ENCODE measurements around the gene PTPA.
A peak's percentile ranks its signal among the peaks of the same experiment; 100 is the strongest.
"Not testable (repeated sequence)": the region's sequence is repeated elsewhere in the genome, so short reads cannot be mapped to it uniquely, and the experiment has no call there.

PTPA gene

DNA sequence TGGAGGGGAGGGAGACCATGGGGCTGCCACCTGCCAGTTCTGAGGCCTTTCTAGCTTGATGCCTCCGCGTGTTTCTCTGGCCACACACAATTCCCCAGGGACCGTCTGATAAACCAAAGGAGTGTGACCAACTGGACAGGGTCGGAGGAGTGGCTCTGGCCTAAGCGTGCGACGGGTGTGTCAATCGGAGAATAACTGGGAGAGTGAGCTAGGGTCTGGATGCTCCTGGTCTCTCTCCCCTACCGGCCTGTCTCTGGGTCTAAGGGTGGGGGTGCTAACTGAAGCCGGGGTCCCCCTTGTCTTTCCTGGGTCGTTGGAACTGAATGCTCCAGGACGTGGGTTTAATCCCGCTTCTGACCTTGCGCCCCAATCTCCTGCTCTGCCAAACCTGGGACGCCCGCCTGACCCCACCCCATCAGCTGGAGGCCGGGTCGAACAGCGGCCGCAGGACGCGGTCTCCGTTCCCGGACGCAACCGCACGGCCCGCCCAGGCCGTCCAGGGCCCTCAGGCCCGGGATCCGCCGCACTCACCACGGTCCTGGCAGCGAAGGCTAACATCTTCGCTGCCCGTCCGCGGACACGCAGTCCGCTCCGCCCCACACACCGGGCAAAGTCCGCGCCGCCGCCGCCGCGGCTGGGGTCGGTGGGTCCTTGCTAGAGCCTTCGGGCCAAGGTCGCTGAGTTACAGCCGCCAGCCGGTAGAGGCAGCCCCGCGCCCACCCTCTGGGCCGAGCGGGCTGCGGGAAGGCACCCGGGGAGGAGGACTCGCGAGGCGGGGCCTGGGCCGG is 1.1 kb upstream of the PTPA start:
- DNase-seq: no peak

GRCh38 chr9:129111528-129112151 is 425 bp downstream of the PTPA start:
- peak; percentile 26 for DNase-seq

- not testable (repeated sequence) for DNase-seq
Measured at GRCh38 chr9:129112526-129112925, 1.3 kb downstream of the PTPA start.

GRCh38 chr9:129113645-129114304 is 2.6 kb downstream of the PTPA start:
- no peak for DNase-seq

DNA sequence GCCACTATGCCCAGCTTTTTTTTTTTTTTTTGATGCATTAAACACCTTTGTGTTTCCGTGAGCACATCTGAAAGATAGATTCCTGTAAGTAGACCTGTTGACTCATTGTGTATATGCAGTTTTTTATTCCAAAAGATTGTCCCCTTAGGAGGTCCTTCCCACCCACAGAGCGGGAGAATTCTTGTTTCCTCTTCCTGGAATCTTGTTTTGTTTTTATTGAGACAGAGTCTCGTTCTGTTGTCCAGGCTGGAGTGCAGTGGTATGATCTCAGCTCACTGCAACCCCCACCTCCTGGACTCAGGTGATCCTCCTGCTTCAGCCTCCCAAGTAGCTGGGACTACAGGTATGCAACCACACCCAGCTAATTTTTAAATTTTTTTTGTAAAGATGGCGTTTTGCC is 7.6 kb downstream of the PTPA start:
- DNase-seq: no peak

GRCh38 chr9:129121483-129121882 is 10.3 kb downstream of the PTPA start:
- DNase-seq: no peak

- no peak for DNase-seq
Measured at GRCh38 chr9:129122133-129122532, 10.9 kb downstream of the PTPA start.

DNA sequence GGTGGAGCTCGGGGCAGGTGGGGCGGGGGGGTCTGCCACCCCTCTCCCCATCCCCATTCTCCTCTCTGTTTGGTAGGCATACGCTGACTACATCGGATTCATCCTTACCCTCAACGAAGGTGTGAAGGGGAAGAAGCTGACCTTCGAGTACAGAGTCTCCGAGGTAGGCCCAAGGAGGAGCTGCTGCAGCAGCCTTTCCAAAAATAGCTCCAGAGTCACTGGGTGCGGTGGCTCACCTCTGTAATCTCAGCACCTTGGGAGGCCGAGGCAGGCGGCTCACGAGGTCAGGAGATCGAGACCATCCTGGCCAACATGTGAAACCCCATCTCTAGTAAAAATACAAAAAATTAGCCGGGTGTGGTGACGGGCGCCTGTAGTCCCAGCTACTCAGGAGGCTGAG is 11.8 kb downstream of the PTPA start:
- DNase-seq: not testable (repeated sequence)

- no peak for DNase-seq
Measured at GRCh38 chr9:129124506-129125069, 13.4 kb downstream of the PTPA start.

DNA sequence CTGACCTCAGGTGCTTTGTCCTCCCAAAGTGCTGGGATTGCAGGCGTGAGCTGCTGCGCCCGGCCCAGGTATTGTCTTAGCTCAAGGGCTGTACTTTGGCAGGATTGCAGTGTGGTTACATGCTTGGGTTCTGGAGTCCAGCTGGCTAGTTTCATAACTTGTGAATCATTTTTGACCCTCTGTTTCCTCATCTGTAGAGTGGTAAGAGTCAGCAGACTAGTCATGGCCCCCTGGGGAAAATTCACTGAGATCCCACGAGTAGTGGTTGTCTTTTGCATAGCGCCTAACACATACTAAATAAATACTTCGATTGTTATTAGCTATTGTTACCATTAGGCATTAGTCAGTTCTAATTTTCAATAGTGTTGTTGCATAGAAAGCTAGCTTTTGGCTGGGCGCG is 14.3 kb downstream of the PTPA start:
- no peak for DNase-seq

- DNase-seq: no peak
Measured at GRCh38 chr9:129126749-129127618, 15.8 kb downstream of the PTPA start.

DNA sequence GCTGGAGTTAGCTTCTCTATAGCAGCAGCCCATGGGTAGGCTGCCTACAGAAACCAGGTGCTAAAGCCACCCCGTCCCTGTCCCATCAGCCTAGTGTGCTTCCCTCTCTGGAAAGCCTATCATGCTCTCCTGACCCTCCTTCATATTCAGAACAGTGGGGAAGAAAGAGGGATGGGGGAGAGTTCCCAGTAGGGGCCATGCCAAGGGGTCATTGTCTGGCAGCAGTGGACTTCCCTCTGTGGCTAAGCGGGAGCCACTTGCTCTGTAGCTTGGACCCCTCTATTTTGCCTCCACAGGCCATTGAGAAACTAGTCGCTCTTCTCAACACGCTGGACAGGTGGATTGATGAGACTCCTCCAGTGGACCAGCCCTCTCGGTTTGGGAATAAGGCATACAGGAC is 17.5 kb downstream of the PTPA start:
- DNase-seq: no peak

GRCh38 chr9:129130271-129130670 is 19.1 kb downstream of the PTPA start:
- not testable (repeated sequence) for DNase-seq

DNA sequence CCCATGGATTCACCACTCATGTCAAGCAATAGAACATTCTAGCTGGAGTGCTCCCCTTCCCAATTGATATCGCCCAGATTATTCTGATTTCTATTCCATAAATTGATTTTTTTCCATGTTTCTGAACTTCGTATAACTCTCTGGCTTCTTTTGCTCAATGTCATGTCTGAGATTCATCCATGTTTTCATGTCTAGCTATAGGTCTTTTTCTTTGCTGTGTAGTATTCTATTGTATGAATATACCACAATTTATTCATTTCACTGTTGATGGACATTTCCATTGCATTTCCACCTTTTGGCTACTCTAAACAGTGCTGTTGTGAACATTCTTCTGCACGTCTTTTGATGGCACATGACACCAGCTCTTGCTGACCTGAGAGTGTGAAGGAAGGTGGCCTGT is 19.6 kb downstream of the PTPA start:
- no peak for DNase-seq

DNA sequence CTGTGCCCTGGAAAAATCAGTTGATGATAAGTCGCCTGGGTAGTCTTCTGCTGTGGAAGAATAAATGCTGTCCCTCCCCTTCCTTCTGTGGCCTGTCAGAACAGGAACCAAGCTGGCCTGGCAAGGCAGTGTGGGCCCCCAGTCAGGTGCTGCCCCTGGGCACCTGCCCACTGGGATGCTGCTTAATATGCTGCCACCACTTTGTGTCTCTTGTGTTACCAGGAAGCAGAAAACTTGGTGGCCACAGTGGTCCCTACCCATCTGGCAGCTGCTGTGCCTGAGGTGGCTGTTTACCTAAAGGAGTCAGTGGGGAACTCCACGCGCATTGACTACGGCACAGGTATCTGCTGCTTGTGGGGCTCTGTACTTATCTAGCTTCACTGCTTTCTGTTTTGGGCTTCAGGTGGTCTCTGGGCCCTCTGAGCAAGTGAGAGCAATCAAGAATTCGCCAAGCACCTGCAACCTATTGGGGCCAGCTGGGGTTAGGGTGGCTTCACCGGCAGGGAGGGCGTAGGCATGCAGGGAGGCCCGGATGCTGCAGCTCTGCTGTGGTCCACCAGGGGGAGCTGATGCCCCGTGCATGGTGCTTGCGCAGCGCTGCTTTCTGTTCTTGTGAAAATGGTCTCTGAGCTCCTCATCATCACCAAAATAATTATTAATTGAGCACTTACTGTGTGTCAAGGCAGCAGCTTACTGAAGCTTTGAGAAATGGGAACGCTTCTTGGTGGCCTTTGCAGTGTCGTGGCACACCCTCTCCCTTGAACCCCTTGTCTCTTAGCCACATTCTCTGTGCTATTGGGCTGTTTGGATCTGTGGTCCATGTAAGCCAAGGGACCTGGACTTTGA is 20.3 kb downstream of the PTPA start:
- DNase-seq: peak; percentile 83

DNA sequence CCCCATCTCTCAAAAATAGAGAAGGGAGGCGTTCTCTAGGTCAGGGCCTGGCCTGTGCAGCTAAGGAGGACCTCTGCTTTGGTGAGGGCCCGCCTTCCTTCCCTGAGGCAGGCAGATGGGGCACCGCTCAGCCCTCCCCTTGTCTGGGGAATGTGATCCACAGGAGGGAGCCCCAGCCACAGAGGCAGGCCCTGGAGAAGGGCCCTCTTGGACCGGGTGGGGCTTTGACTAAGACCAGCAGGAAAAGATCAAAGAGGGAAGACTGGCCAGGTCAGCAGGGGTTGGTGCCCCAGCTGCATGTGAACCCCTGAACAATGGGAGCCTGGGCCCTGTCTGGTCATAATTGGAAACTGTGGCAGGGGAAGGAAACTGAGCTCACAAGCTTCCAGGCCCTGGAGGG is 21.9 kb downstream of the PTPA start:
- no peak for DNase-seq

GRCh38 chr9:129135476-129135875 is 24.3 kb downstream of the PTPA start:
- DNase-seq: no peak

DNA sequence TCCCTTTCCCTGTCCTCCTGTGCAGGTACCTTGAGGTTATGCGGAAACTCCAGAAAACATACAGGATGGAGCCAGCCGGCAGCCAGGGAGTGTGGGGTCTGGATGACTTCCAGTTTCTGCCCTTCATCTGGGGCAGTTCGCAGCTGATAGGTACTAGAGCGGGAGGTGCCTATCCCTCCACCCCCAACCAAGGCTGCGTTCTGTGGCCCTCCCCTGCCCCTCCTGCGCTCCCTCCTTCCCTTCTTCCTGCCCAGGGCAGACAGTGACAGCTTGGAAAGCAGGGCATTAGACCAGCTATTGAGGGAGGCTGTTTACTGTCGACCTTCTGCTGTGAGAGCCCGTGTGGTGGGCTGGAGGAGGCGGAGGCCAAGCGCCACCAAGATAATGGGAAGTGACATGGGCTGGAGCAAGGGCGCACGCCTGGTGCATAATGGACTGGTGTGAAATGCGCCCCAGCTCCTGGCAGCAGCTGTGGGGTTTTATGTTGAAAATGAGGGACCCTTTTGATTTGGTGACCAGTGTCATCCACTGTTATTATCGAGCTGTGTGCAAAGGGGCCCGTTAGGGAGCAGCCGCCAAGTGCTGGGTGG is 25.3 kb downstream of the PTPA start:
- DNase-seq: no peak

- no peak for DNase-seq
Measured at GRCh38 chr9:129137292-129138143, 26.3 kb downstream of the PTPA start.

DNA sequence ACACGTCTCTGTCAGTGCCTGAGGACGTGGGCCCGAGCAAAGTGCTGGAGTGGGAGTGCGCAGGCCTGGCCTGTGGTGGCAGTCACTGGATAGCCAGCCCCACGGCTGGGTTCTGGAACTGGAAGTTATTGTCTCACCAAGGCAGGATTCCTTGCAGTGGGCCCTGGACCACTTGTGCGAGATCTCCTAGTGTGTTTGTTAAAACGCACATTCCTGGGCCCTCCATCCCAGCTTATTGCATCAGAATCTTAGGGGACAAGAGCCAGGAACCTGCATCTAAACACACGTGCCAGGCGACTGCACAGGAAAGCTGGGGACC is 26.9 kb downstream of the PTPA start:
- no peak for DNase-seq

Data from activated CD4-positive, alpha-beta T cell treated with anti-CD3 and anti-CD28 coated beads, Interleukin-2, amount 50 U/mL, for 16 hours (primary cell).